HUES6 (cell line): Measurements from ENCODE around the gene TBCK.
A peak's percentile ranks its signal among the peaks of the same experiment; 100 is the strongest.
"Not testable (repeated sequence)": the region's sequence is repeated elsewhere in the genome, so short reads cannot be mapped to it uniquely, and the experiment has no call there.

Experiments
- H3K27ac ChIP-seq: 2 replicates; pipeline ENCODE4 v1.7.0; 2013; ENCODE audit warnings: low read depth, mild to moderate bottlenecking, low read length, inconsistent platforms
- H3K27me3 ChIP-seq: 2 replicates; pipeline ENCODE4 v1.6.1; 2013; ENCODE audit warnings: low read length; ENCODE audit not compliant: control insufficient read depth, insufficient read depth
- H3K36me3 ChIP-seq: 2 replicates; pipeline ENCODE4 v1.6.1; 2013; ENCODE audit warnings: low read length; ENCODE audit not compliant: control insufficient read depth, insufficient read depth
- H3K4me1 ChIP-seq: 2 replicates; pipeline ENCODE4 v1.6.1; 2013; ENCODE audit warnings: low read length; ENCODE audit not compliant: control insufficient read depth, insufficient read depth
- H3K4me3 ChIP-seq: 2 replicates; pipeline ENCODE4 v1.5.1; 2013; ENCODE audit warnings: low read depth, low read length
- H3K9ac ChIP-seq: one replicate; pipeline ENCODE4 v1.6.1; 2013; ENCODE audit warnings: mild to moderate bottlenecking, low read length
- H3K9me3 ChIP-seq: 2 replicates; pipeline ENCODE4 v1.6.1; 2013; ENCODE audit warnings: low read depth, low read length; ENCODE audit not compliant: control insufficient read depth, insufficient read depth

The TBCK gene

GRCh38 chr4:106222548-106222947, 93.5 kb downstream of the TBCK start:
- peak overlapping the region; percentile 59 for H3K27ac ChIP-seq
- no peaks in the 10 kb centered on the region for H3K27me3 ChIP-seq
- H3K9ac ChIP-seq: no peak overlapping the region
- H3K9me3 ChIP-seq: 0 out of 2 replicates have a peak, but pooled peaks cover 2% of the 10 kb centered on the region
- peaks cover 17% of the 10 kb centered on the region for H3K4me1 ChIP-seq
- H3K4me3 ChIP-seq: no peak overlapping the region
- peaks cover 7% of the 10 kb centered on the region; the same call in 1 of the 2 replicates for H3K36me3 ChIP-seq

- Histone ChIP-seq H3K9ac (peak overlapping the region; percentile 59), H3K4me3 (peak overlapping the region; percentile 44; the same call in 1 of the 2 replicates)
- not testable (repeated sequence) for H3K4me1 ChIP-seq, H3K27me3 ChIP-seq, H3K27ac ChIP-seq, H3K9me3 ChIP-seq, H3K36me3 ChIP-seq
Measured at GRCh38 chr4:106213291-106213690, 102.7 kb downstream of the TBCK start.

DNA sequence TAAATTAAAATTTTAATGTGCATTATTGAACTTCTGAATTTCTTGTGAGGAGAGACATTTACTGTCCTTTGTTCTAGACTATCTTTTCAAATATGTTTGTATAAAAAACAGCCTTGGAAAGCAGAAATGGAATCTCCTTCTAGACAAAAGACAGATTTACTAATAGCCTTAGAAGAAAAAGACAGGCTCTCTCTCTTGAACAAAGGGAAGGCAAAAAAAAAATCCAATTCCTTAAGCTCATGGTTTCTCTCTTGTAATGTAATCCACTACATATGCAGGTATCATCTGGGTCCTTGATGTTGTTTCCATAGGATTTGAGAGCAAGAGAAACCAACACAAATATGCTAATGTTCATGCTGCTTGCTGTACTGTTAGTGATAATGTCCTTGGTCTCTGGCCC, 106.0 kb downstream of the TBCK start:
- Histone ChIP-seq H3K4me3 (no peak overlapping the region), H3K27me3 (no peaks in the 10 kb centered on the region), H3K9me3 (no peaks in the 10 kb centered on the region), H3K36me3 (0 out of 2 replicates have a peak, but pooled peaks cover 5% of the 10 kb centered on the region), H3K9ac (no peak overlapping the region), H3K4me1 (peaks cover 5% of the 10 kb centered on the region; the same call in 1 of the 2 replicates), H3K27ac (no peak overlapping the region)

GRCh38 chr4:106208481-106209460, 107.2 kb downstream of the TBCK start:
- Histone ChIP-seq H3K27ac (no peak overlapping the region), H3K4me3 (no peak overlapping the region)

DNA sequence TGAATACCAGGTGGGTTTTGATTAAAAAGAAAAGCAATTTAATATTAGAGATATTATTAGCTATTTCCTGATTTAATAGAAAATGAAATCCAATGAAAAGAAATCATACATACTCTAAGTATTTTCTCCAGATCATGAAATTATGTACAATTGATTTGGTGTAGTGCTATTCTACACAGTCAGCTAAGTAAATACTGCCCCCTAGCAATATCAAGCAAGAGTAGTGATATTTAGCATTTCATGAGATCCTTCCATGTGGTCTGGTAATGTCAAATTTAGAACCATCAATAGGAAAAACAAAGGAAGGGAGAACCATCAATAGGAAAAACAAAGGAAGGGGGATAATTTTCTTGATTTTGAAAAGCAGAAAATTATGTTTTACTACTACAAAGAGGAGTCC, 114.6 kb downstream of the TBCK start:
- Histone ChIP-seq H3K4me1 (no peaks in the 10 kb centered on the region), H3K27ac (no peak overlapping the region), H3K9me3 (no peaks in the 10 kb centered on the region), H3K36me3 (no peaks in the 10 kb centered on the region), H3K27me3 (no peaks in the 10 kb centered on the region), H3K9ac (no peak overlapping the region), H3K4me3 (no peak overlapping the region)

More at GRCh38 chr4:106208481-106209460, 107.2 kb downstream of the TBCK start:
- Histone ChIP-seq H3K36me3 (0 out of 2 replicates have a peak, but pooled peaks cover 5% of the 10 kb centered on the region), H3K27me3 (no peaks in the 10 kb centered on the region), H3K4me1 (peaks cover 5% of the 10 kb centered on the region; the same call in 1 of the 2 replicates), H3K9me3 (no peaks in the 10 kb centered on the region), H3K9ac (no peak overlapping the region)

DNA sequence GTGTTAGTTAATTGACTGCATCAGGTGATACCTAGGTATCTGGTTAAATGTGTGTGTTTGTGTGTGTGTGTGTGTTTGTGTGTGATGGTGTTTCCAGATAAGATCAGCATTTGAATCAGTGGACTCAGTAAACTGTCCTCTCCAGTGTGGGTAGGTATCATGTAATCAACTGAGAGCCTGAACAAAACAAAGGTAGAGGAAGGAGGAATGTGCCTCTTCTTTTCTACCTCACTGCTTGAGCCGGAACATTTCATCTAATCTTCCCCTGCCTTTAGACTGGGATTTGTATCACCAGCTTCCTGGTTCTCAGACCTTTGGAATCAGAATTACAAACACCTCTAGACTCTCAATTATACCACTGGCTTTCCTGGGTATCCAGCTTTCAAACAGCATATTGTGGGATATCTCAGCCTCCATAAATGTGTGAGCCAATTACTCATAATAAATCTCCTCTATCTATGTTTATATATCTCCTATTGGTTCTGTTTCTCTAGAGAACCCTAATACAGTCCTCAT, 120.5 kb downstream of the TBCK start:
- H3K9me3 ChIP-seq: no peaks in the 10 kb centered on the region
- no peaks in the 10 kb centered on the region for H3K4me1 ChIP-seq
- H3K36me3 ChIP-seq: peaks cover 8% of the 10 kb centered on the region
- no peaks in the 10 kb centered on the region for H3K27me3 ChIP-seq
- no peak overlapping the region for H3K9ac ChIP-seq
- H3K4me3 ChIP-seq: no peak overlapping the region
- no peak overlapping the region for H3K27ac ChIP-seq

GRCh38 chr4:106194801-106195200, 121.2 kb downstream of the TBCK start:
- Histone ChIP-seq H3K27ac (no peak overlapping the region), H3K4me1 (no peaks in the 10 kb centered on the region), H3K9me3 (no peaks in the 10 kb centered on the region), H3K9ac (no peak overlapping the region), H3K36me3 (peaks cover 8% of the 10 kb centered on the region), H3K4me3 (no peak overlapping the region), H3K27me3 (no peaks in the 10 kb centered on the region)

- Histone ChIP-seq H3K4me3 (no peak overlapping the region), H3K4me1 (no peaks in the 10 kb centered on the region), H3K9ac (no peak overlapping the region), H3K9me3 (no peaks in the 10 kb centered on the region), H3K27me3 (no peaks in the 10 kb centered on the region), H3K36me3 (peaks cover 8% of the 10 kb centered on the region), H3K27ac (no peak overlapping the region)
Measured at GRCh38 chr4:106192131-106192530, 123.9 kb downstream of the TBCK start.

DNA sequence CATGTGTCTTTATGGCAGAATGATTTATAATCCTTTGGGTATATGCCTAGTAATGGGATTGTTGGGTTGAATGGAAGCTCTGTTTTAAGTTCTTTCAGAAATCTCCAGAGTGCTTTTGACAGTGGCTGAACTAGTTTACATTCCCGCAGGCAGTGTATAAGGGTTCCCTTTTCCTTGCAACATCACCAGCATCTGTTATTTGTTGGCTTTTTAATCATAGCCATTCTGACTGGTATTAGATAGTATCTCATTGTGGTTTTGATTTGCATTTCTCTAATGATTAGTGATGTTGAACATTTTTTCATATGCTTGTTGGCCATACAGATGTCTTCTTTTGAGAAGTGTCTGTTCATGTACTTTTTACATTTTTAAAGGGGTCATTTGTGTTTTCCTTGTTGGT, 129.8 kb downstream of the TBCK start:
- no peak overlapping the region for H3K27ac ChIP-seq
- peaks cover 3% of the 10 kb centered on the region for H3K36me3 ChIP-seq
- no peaks in the 10 kb centered on the region for H3K27me3 ChIP-seq
- H3K9ac ChIP-seq: no peak overlapping the region
- no peak overlapping the region for H3K4me3 ChIP-seq
- H3K4me1 ChIP-seq: no peaks in the 10 kb centered on the region
- H3K9me3 ChIP-seq: no peaks in the 10 kb centered on the region

GRCh38 chr4:106183551-106183950, 132.5 kb downstream of the TBCK start:
- Histone ChIP-seq H3K9me3 (peaks cover 2% of the 10 kb centered on the region; the same call in 1 of the 2 replicates), H3K27me3 (no peaks in the 10 kb centered on the region), H3K27ac (no peak overlapping the region), H3K4me3 (no peak overlapping the region), H3K36me3 (no peaks in the 10 kb centered on the region), H3K4me1 (no peaks in the 10 kb centered on the region), H3K9ac (no peak overlapping the region)

DNA sequence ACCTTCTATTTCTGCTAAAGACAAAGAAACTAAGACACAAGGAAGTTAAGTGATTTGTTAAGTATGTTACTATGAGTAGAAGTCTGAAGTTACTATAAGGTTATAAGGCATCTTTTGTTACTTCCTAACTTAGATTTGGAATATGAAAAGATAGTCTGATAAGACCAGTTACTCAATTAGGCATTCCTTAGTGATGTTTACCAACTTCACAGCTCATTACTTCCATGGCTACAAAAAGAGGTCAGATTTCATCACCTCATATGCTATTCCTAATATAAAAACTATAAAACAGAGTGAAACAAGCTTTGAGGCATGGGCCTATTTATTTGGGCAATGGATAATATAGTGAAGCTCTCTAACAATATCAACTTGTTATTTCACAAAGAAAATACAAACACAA, 143.1 kb downstream of the TBCK start:
- Histone ChIP-seq H3K27ac (no peak overlapping the region), H3K27me3 (no peaks in the 10 kb centered on the region), H3K36me3 (peaks cover 16% of the 10 kb centered on the region), H3K9ac (no peak overlapping the region), H3K4me3 (no peak overlapping the region), H3K4me1 (no peaks in the 10 kb centered on the region), H3K9me3 (peaks cover 12% of the 10 kb centered on the region; the same call in 1 of the 2 replicates)
